Psoas muscle (tissue), 8 donors: Measurements from ENCODE around the gene PFN2. TPM values are rescaled to one million over a fixed set of nuclear protein-coding genes. Genes with fewer than 3 reads are reported as not detected.

ENCODE experiments used
- ATAC-seq, 4 donors: fragments of 200-7000 bp; cut with Tn5 transposase; one replicate each; pipeline ENCODE4 v1.9.1; 2020; ENCODE audit warnings: moderate library complexity in 3 of 4, mild to moderate bottlenecking in 2 of 4
- DNase-seq, 2 donors: peaks; one replicate each; pipeline ENCODE4 v3.0.0-alpha.2; 2020
- H3K27ac ChIP-seq: fragments of 200-600 bp; one replicate; pipeline ENCODE4 v1.8.0; 2022
- H3K27me3 ChIP-seq, 3 donors: fragments of 200-600 bp in 1 of 3; one replicate each; pipeline versions ENCODE4 v1.6.1 to v1.8.0; 2013 to 2022; ENCODE audit warnings: low read length in 2 of 3, mild to moderate bottlenecking in 2 of 3, moderate library complexity in 1 of 3; ENCODE audit not compliant: insufficient read depth in 3 of 3
- H3K36me3 ChIP-seq, 2 donors: fragments of 200-600 bp in 1 of 2; one replicate each; pipeline versions ENCODE4 v1.6.1 to v1.8.0; 2013 to 2022; ENCODE audit warnings: low read depth in 1 of 2, mild to moderate bottlenecking in 1 of 2, moderate library complexity in 1 of 2; ENCODE audit not compliant: insufficient read depth in 1 of 2
- H3K4me1 ChIP-seq: fragments of 200-600 bp; one replicate; pipeline ENCODE4 v1.8.0; 2022
- H3K4me3 ChIP-seq: fragments of 200-600 bp; one replicate; pipeline ENCODE4 v1.8.0; 2022; ENCODE audit warnings: mild to moderate bottlenecking
- H3K9me3 ChIP-seq: fragments of 200-600 bp; one replicate; pipeline ENCODE4 v1.8.0; 2022
- CTCF ChIP-seq: fragments of 200-600 bp; IDR thresholded peaks from one replicate; pipeline ENCODE4 v1.8.0; 2022; ENCODE audit warnings: antibody characterized with exemption
- WGBS, 3 donors: extraction: QIAGEN DNeasy Blood & Tissue Kit; methylation state at CpG; one replicate each; pipeline versions ENCODE4 v1.1.6 to v1.1.7; 2013; 5-methylcytosine and 5-hydroxymethylcytosine counted together
- intact Hi-C, 2 donors: fragments of 100-400 bp; cut with DNase I; formaldehyde crosslinking; loops; one replicate each; pipeline versions ENCODE4 v1.11.0 to v1.14.2; 2022
- polyA plus RNA-seq, 3 donors: library from polyadenylated mRNA; stranded (reverse); fragments of 200-250 nt; gene quantifications; one replicate each; pipeline ENCODE4 v1.2.3, GENCODE V29; 2013
- total RNA-seq, 4 donors: library from RNA; stranded (reverse); fragmentation: NEBNext Ultra II Directional in 2 of 4; extraction: Animal tissue kit (Norgen Biotek cat#: 25700) in 2 of 4; gene quantifications; one replicate each; pipeline versions ENCODE4 v1.2.1 to v1.2.4, GENCODE V29; 2021 to 2023
- donor health status: healthy with polysubstance abuse.
- donor health status: DM: no; HTN: no; CAD: no; lungs with moderate emphysema.
- donor health status: Bipolar disorder and iron deficiency.
- donor health status: healthy.
- donor health status: DM: yes; HTN: yes; CAD: no.
- donor health status: DM: no; HTN: no; CAD: no.
- donor health status: DM: no; HTN: no; CAD: no.
- donor health status: DM: yes; HTN: yes; CAD: no.

PFN2 gene
- total and polyA plus RNA-seq, 7 donors: 167 to 363 (median 309) TPM

- DNase-seq: no peak
- Histone ChIP-seq H3K9me3 (no peaks in the 10 kb centered on the region), H3K4me1 (peaks cover 46% of the 10 kb centered on the region), H3K27ac (peak overlapping the region; percentile 18), H3K27me3 (no peaks in the 10 kb centered on the region), H3K4me3 (peak overlapping the region; percentile 90), H3K36me3 (peaks cover 8 to 57% of the 10 kb centered on the region in 2 donors)
- ATAC-seq: no peak
- TF ChIP-seq CTCF: no peak
- intact Hi-C loops: loop anchor here in 1 of 2 donors (10.0 kb wide), 1 partner anchor 531 kb away; no protein-coding TSS in a partner anchor
Observed at GRCh38 chr3:149964291-149964690, 6.4 kb downstream of the PFN2 start.

GRCh38 chr3:149963485-149963884, 7.2 kb downstream of the PFN2 start:
- H3K27ac ChIP-seq: peak overlapping the region; percentile 18
- intact Hi-C loops: loop anchor here in 1 of 2 donors (10.0 kb wide), 1 partner anchor 531 kb away; no protein-coding TSS in a partner anchor
- ATAC-seq: no peak
- peaks cover 46% of the 10 kb centered on the region for H3K4me1 ChIP-seq
- H3K4me3 ChIP-seq: peak overlapping the region; percentile 90
- TF ChIP-seq CTCF: no peak
- 71 to 82% (median 80%) methylated on average over 2 of the region's 2 CpGs for WGBS, 3 donors
- H3K36me3 ChIP-seq: peaks cover 8 to 60% of the 10 kb centered on the region in 2 donors
- no peaks in the 10 kb centered on the region for H3K9me3 ChIP-seq
- no peak for DNase-seq
- H3K27me3 ChIP-seq: no peaks in the 10 kb centered on the region

GRCh38 chr3:149959443-149959842, 11.3 kb downstream of the PFN2 start:
- H3K4me1 ChIP-seq: peaks cover 29% of the 10 kb centered on the region
- no peaks in the 10 kb centered on the region for H3K27me3 ChIP-seq
- H3K9me3 ChIP-seq: no peaks in the 10 kb centered on the region
- no peak overlapping the region for H3K4me3 ChIP-seq
- no peak for TF ChIP-seq CTCF
- intact Hi-C loops: loop anchor here in 1 of 2 donors (5.0 kb wide), 1 partner anchor 82 kb away; no protein-coding TSS in a partner anchor
- peaks cover 0 to 30% of the 10 kb centered on the region in 2 donors for H3K36me3 ChIP-seq
- ATAC-seq (no peak), DNase-seq (no peak)
- H3K27ac ChIP-seq: peak overlapping the region; percentile 5

GRCh38 chr3:149958171-149958796, 12.4 kb downstream of the PFN2 start:
- intact Hi-C loops: loop anchor here in 1 of 2 donors (5.0 kb wide), 1 partner anchor 81 kb away; no protein-coding TSS in a partner anchor
- H3K36me3 ChIP-seq: peaks cover 0 to 24% of the 10 kb centered on the region in 2 donors
- H3K4me1 ChIP-seq: peaks cover 25% of the 10 kb centered on the region
- H3K27me3 ChIP-seq: no peaks in the 10 kb centered on the region
- 87 to 92% (median 89%) methylated on average over 3 of the region's 3 CpGs for WGBS, 3 donors
- ATAC-seq (peak in 2 of 4 donors; percentile 26 to 27), DNase-seq (no peak)
- no peak for TF ChIP-seq CTCF
- peak overlapping the region; percentile 39 for H3K27ac ChIP-seq
- H3K9me3 ChIP-seq: no peaks in the 10 kb centered on the region
- H3K4me3 ChIP-seq: no peak overlapping the region
